Measurements from ENCODE around the gene GOLIM4.

GOLIM4 gene

GRCh38 chr3:167983583-167983982, 112.1 kb downstream of the GOLIM4 start:
- ATAC-seq: no peak
- TF ChIP-seq ZC3H10 (CRISPR knock-in tag; IDR thresholded peaks at IDR 0.05) (no peak), ZNF565 (CRISPR knock-in tag; conservative IDR thresholded peaks at IDR 0.05; ENCODE audit: low read depth) (no peak), CSDC2 (CRISPR knock-in tag; IDR thresholded peaks at IDR 0.05) (no peak), RARB (CRISPR knock-in tag; IDR thresholded peaks at IDR 0.05) (no peak), PPARA (CRISPR knock-in tag; IDR thresholded peaks at IDR 0.05; ENCODE audit: borderline replicate concordance) (no peak), CSRNP3 (CRISPR knock-in tag; IDR thresholded peaks at IDR 0.05) (no peak), ESRRG (CRISPR knock-in tag; IDR thresholded peaks at IDR 0.05) (no peak), CREB5 (CRISPR knock-in tag; IDR thresholded peaks at IDR 0.05; ENCODE audit: low read depth) (no peak), ZFP3 (CRISPR knock-in tag; IDR thresholded peaks at IDR 0.05) (no peak)

GRCh38 chr3:167978486-167978885, 117.2 kb downstream of the GOLIM4 start:
- ATAC-seq: no peak
- TF ChIP-seq SNAI2 (CRISPR knock-in tag; IDR thresholded peaks at IDR 0.05): no peak
- no peak for TF ChIP-seq TCF4 (CRISPR knock-in tag; IDR thresholded peaks at IDR 0.05; ENCODE audit: borderline replicate concordance)
- TF ChIP-seq ZNF8 (CRISPR knock-in tag; IDR thresholded peaks at IDR 0.05): no peak
- TF ChIP-seq PATZ1 (CRISPR knock-in tag; IDR thresholded peaks at IDR 0.05; ENCODE audit: borderline replicate concordance): no peak
- TF ChIP-seq TOX (CRISPR knock-in tag; IDR thresholded peaks at IDR 0.05; ENCODE audit: borderline replicate concordance): no peak
- TF ChIP-seq ISL1 (CRISPR knock-in tag; IDR thresholded peaks at IDR 0.05): no peak
- no peak for TF ChIP-seq PPARA (CRISPR knock-in tag; IDR thresholded peaks at IDR 0.05; ENCODE audit: borderline replicate concordance)

GRCh38 chr3:167978071-167978470, 117.7 kb downstream of the GOLIM4 start:
- no peak for ATAC-seq
- no peak for TF ChIP-seq ZNF70 (CRISPR knock-in tag; IDR thresholded peaks at IDR 0.05)
- no peak for TF ChIP-seq ZFP3 (CRISPR knock-in tag; IDR thresholded peaks at IDR 0.05)
- no peak for TF ChIP-seq TCF4 (CRISPR knock-in tag; IDR thresholded peaks at IDR 0.05; ENCODE audit: borderline replicate concordance)
- TF ChIP-seq SNAI2 (CRISPR knock-in tag; IDR thresholded peaks at IDR 0.05): no peak
- no peak for TF ChIP-seq OSR1 (CRISPR knock-in tag; IDR thresholded peaks at IDR 0.05)
- TF ChIP-seq CSRNP3 (CRISPR knock-in tag; IDR thresholded peaks at IDR 0.05): no peak
- TF ChIP-seq PPARA (CRISPR knock-in tag; IDR thresholded peaks at IDR 0.05; ENCODE audit: borderline replicate concordance): no peak
- TF ChIP-seq ARNTL (CRISPR knock-in tag; IDR thresholded peaks at IDR 0.05; ENCODE audit: borderline replicate concordance, low read depth): no peak

GRCh38 chr3:167976516-167977361, 119.0 kb downstream of the GOLIM4 start:
- ATAC-seq: no peak; the same call in 2 of the 3 replicates
- TF ChIP-seq ZNF70 (CRISPR knock-in tag; IDR thresholded peaks at IDR 0.05): no peak
- no peak for TF ChIP-seq ZFP3 (CRISPR knock-in tag; IDR thresholded peaks at IDR 0.05)
- TF ChIP-seq ZFP30 (CRISPR knock-in tag; IDR thresholded peaks at IDR 0.05): no peak
- TF ChIP-seq CREB5 (CRISPR knock-in tag; IDR thresholded peaks at IDR 0.05; ENCODE audit: low read depth): no peak
- no peak for TF ChIP-seq ESRRG (CRISPR knock-in tag; IDR thresholded peaks at IDR 0.05)
- no peak for TF ChIP-seq TSHZ2 (CRISPR knock-in tag; IDR thresholded peaks at IDR 0.05)
- TF ChIP-seq CSRNP3 (CRISPR knock-in tag; IDR thresholded peaks at IDR 0.05): no peak
- TF ChIP-seq ZNF8 (CRISPR knock-in tag; IDR thresholded peaks at IDR 0.05): no peak
- no peak for TF ChIP-seq PPARA (CRISPR knock-in tag; IDR thresholded peaks at IDR 0.05; ENCODE audit: borderline replicate concordance)
- no peak for TF ChIP-seq TCF4 (CRISPR knock-in tag; IDR thresholded peaks at IDR 0.05; ENCODE audit: borderline replicate concordance)
- TF ChIP-seq GLIS3 (CRISPR knock-in tag; IDR thresholded peaks at IDR 0.05): no peak
- TF ChIP-seq BACH2 (CRISPR knock-in tag; IDR thresholded peaks at IDR 0.05; ENCODE audit: borderline replicate concordance): no peak
- no peak for TF ChIP-seq TOX (CRISPR knock-in tag; IDR thresholded peaks at IDR 0.05; ENCODE audit: borderline replicate concordance)
- no peak for TF ChIP-seq SNAI2 (CRISPR knock-in tag; IDR thresholded peaks at IDR 0.05)
- TF ChIP-seq CSDC2 (CRISPR knock-in tag; IDR thresholded peaks at IDR 0.05): no peak
- no peak for TF ChIP-seq RARB (CRISPR knock-in tag; IDR thresholded peaks at IDR 0.05)

Measured in SK-N-SH treated with all-trans-retinoic acid at 6 μM for 48 hours (cell line).